CD4-positive, alpha-beta T cell treated with Interleukin-21 for 1 hour (primary cell): ENCODE results near the gene INHBB.
"Not testable (repeated sequence)": the region's sequence is repeated elsewhere in the genome, so short reads cannot be mapped to it uniquely, and the experiment has no call there.

Source experiments
- DNase-seq: peaks from one replicate; pipeline ENCODE4 v3.0.0-alpha.2; 2020

INHBB gene

GRCh38 chr2:120316528-120317179 is 29.3 kb upstream of the INHBB start:
- DNase-seq: no peak

GRCh38 chr2:120317180-120317533 is 28.8 kb upstream of the INHBB start:
- DNase-seq: no peak

DNA sequence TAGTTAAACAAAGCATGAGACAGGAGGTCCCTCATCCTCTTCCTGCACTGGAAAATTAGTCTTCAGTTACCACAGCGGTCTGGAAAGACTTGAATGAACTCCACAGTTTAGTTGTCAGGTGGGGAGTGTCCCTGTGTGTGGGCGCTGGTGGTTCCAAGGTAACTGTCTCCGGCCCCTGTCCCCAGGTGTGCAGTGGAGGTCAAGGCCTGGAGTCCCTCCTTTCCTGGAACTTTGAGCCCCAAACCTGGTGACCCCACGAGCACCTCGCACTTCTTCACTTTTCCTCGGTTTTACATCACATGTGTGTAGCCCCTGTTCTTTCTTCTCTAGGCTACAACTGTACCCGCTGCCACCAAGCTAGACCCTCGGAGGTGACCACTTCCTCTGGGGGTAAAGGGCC is 28.0 kb upstream of the INHBB start:
- no peak for DNase-seq

DNA sequence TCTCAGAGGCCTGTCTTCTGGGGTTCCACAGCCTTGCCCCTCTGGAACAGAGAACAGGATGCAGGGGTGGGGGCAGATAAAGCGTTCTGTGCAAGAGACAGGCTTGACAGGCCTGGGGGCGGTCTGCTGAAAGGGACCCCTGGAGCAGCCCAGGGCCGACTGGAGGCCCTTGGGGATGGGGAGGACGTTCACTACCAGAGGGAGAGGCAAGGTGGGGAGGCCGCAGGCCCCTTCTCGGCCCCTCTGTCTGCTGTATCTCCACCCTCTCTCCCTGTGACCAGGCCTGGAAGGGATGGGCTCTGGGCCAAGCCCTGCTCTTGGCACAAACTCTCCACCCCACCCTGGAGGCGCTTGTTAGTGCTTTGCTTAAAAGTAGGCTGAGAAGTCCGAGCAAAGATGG is 27.3 kb upstream of the INHBB start:
- DNase-seq: no peak

- DNase-seq: no peak
Observed at GRCh38 chr2:120319123-120319522, 26.8 kb upstream of the INHBB start.

GRCh38 chr2:120319686-120320317 is 26.1 kb upstream of the INHBB start:
- no peak for DNase-seq

DNA sequence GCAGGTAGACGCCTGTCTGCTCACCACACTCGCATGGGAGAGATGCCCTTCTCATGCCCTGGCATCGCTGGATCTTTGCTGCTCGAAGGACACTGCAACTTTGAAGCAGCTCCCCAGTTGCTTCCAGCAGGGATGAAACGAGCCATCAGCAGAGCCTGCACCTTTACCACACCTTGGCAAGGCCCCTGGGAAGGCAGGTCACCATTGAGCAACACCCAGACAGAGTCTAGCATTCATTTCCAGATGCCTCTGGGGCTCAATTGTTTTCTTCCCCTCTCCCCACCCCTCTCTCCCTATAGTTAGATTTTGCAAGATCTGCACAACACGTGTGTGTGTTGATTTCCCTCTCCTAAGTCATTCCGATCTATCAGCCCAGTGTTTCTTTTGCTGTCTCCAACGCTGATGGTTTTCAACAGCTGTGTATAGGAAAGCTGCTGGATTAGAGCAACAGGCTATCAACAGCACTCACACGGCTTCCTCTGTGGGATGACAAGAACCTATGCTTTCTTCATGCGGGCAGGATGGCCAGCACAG is 25.6 kb upstream of the INHBB start:
- DNase-seq: no peak

GRCh38 chr2:120320887-120321556 is 24.9 kb upstream of the INHBB start:
- DNase-seq: not testable (repeated sequence)

GRCh38 chr2:120321721-120322284 is 24.1 kb upstream of the INHBB start:
- DNase-seq: no peak

DNA sequence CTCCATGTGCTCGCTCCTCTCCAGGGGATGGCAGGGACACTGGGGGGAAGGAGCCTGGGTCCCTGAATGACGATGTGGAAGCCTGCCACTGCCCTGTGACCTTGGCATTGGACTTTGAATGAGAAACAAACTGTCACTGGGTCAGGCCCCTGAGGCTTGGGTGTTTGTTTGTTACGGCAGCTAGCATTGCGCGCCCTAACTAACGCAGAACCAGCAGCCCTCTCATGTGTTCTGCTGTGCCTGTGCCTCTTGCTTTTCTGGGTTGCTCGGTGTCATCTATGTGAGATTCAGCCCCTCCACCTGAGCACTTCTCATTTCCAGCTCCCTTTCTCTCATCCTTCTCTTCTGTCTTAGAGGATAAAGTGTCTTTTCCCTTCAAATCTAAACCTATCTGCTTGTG is 23.6 kb upstream of the INHBB start:
- no peak for DNase-seq

GRCh38 chr2:120323214-120323613 is 22.7 kb upstream of the INHBB start:
- DNase-seq: no peak

GRCh38 chr2:120323807-120324399 is 22.0 kb upstream of the INHBB start:
- DNase-seq: no peak

DNA sequence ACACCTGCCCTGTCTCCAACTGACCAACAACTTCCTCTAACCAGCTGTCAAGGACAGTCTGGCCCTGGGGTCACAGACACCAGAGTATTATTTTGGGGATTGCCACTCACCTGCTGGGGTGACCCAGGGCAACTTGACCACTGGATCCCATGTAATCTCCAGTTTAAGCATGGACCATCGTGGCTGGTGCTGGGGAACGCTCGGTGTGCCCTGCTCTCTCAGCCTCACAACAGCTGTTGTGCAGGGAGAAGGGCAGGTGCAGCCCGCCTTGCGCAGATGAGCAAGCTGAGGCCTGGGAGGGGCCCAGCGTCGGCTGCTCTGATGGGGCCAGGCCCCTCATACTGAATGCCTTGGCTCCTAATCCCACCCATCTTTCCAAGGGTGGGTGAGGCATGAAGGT is 21.0 kb upstream of the INHBB start:
- DNase-seq: no peak

- no peak for DNase-seq
Observed at GRCh38 chr2:120326066-120326465, 19.9 kb upstream of the INHBB start.

GRCh38 chr2:120330946-120331822 is 14.8 kb upstream of the INHBB start:
- no peak for DNase-seq

GRCh38 chr2:120331903-120332302 is 14.0 kb upstream of the INHBB start:
- DNase-seq: no peak

- no peak for DNase-seq
Observed at GRCh38 chr2:120332384-120332783, 13.6 kb upstream of the INHBB start.

GRCh38 chr2:120334068-120334467 is 11.9 kb upstream of the INHBB start:
- DNase-seq: no peak

DNA sequence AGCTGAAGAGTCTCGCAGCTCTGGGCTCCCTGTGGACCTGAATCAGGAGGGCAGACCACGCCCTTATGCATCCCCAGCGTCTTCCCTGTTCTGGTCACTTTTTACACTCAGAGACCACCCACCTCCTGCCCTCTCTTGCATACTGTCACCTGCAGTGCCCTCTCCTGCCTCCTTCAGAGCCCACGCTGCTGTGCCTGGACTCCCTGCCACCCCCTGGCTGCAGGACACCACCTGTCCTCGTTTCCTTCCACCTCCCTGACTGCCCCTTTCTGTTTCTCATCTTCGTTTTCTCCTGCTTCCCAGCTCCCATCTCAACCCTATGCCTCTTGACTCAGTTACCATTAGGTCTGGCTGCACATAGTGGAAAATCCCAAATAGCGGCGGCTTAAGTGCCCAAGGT is 9.2 kb upstream of the INHBB start:
- no peak for DNase-seq

DNA sequence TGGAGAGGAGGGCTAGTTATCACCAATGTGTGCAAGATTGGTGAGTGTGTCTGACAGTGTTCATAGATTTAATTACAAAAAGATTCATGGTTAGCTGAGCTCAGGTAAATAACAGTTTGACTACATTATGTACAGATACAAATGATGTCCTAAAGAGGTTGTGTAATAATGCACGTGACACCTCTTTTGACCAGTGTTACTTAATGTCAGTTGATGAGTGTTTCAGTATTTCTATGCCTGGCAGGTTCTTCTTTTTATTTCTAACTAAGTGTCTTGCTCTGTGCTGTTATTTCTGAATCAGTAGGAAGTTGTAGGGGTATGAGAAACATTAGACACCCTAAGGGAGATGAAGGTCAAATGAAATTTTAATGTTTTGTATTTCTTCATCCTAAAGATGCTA is 7.9 kb upstream of the INHBB start:
- no peak for DNase-seq

DNA sequence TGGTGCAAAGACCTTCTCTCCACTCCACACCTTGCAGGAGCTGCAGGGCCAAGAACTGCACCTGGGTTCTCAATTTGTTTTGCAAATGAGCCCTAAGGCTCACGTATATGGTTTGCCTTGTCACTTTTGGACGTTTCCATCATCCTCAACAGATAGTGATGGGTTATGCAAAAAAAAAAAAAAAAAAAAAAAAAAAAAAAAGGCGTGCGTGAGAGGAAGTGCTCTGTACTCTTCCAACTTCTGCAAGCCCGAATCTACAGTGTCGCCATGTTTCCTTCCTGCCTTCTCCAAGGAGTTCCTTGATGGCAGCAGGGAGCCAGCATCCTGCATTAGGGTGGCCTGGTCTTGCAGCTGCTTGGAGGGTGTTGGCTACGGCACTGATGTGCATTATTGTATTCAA is 4.0 kb upstream of the INHBB start:
- no peak for DNase-seq

DNA sequence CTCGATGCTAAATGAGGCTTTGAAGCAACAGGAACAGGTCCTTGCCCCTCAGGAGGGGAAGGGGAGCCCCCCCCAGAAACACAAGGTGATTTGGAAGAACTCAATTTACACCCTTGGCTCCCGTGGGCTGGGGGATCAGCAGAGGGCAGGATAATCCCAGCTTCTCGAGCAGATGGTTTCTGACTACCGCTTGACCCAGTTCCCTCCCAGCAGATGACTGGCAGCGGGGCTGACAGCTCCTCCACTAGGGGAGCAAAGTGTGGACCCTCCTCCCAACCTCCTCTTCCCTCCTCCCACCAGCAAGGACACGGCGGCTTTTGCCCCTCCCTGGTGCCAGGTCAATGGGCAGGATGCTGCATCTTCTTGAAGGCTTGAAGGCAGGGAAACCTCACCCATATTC is 3.5 kb upstream of the INHBB start:
- no peak for DNase-seq

- no peak for DNase-seq
Observed at GRCh38 chr2:120343100-120343432, 2.9 kb upstream of the INHBB start.
